ENCODE measurements around the gene ZFP64. TPM values are rescaled to one million over a fixed set of nuclear protein-coding genes. Genes with fewer than 3 reads are reported as not detected.
"Not testable (repeated sequence)": the region's sequence is repeated elsewhere in the genome, so short reads cannot be mapped to it uniquely, and the experiment has no call there.

The ZFP64 gene
- total and polyA plus RNA-seq, 7 donors = 2.5 to 6.5 (median 3.4) TPM

GRCh38 chr20:52137850-52138249, 53.7 kb downstream of the ZFP64 start:
- intact Hi-C loops (cut with DNase I) = no loop called here
- 94 to 99% (median 97%) methylated on average over 4 of the region's 4 CpGs for WGBS, 3 donors
- H3K4me3 ChIP-seq = no peak overlapping the region
- H3K27me3 ChIP-seq (ENCODE audit: insufficient read depth in 3 of 3, low read length in 2 of 3) = no peaks in the 10 kb centered on the region
- no peaks in the 10 kb centered on the region for H3K4me1 ChIP-seq
- no peaks in the 10 kb centered on the region for H3K9me3 ChIP-seq
- H3K36me3 ChIP-seq (ENCODE audit: insufficient read depth in 1 of 2, low read depth in 1 of 2) = no peaks in the 10 kb centered on the region
- TF ChIP-seq, protein P1, sequence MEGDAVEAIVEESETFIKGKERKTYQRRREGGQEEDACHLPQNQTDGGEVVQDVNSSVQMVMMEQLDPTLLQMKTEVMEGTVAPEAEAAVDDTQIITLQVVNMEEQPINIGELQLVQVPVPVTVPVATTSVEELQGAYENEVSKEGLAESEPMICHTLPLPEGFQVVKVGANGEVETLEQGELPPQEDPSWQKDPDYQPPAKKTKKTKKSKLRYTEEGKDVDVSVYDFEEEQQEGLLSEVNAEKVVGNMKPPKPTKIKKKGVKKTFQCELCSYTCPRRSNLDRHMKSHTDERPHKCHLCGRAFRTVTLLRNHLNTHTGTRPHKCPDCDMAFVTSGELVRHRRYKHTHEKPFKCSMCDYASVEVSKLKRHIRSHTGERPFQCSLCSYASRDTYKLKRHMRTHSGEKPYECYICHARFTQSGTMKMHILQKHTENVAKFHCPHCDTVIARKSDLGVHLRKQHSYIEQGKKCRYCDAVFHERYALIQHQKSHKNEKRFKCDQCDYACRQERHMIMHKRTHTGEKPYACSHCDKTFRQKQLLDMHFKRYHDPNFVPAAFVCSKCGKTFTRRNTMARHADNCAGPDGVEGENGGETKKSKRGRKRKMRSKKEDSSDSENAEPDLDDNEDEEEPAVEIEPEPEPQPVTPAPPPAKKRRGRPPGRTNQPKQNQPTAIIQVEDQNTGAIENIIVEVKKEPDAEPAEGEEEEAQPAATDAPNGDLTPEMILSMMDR (IDR thresholded peaks at IDR 0.05) = no peak
- H3K27ac ChIP-seq = no peak overlapping the region
- no peak for ATAC-seq
- DNase-seq = no peak

DNA sequence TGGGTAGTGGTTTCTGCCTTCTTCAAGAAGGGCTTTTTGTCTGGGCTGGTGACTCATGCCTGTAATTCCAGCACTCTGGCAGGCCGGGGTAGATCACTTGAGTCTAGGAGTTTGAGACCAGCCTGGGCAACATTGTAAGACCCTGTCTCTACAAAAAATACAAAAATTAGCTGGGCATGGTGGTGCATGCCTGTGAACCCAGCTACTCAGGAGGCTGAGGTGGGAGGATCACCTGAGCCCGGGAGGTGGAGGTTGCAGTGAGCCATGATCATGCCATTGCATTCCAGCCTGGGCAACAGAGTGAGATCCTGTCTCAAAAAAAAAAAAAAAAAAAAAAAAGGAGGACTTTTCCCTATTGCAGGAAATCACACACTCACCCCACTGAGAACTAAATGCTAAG, 57.9 kb downstream of the ZFP64 start:
- WGBS, 3 donors = 89 to 95% (median 89%) methylated on average over 2 of the region's 2 CpGs
- H3K9me3 ChIP-seq; H3K27me3 ChIP-seq (ENCODE audit: insufficient read depth in 3 of 3, low read length in 2 of 3); H3K27ac ChIP-seq; H3K36me3 ChIP-seq (ENCODE audit: insufficient read depth in 1 of 2, low read depth in 1 of 2); H3K4me3 ChIP-seq; DNase-seq; ATAC-seq; intact Hi-C loops (cut with DNase I); H3K4me1 ChIP-seq: not testable (repeated sequence)

DNA sequence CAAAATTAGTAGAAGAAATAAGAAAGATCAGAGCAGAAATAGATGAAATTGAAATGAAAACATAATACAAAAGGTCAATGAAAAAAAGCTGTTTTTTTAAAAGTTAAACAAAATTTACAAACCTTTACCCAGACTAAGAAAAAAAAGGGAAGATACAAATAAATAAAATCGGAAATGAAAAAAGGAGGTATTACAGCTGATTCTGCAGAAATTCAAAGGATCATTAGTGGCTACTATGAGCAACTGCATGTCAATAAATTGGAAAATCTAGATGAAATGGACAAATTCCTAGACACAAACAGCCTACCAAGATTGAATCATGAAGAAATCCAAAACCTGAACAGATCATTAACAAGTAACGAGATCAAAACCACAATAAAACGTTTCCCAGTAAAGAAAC, 59.2 kb downstream of the ZFP64 start:
- TF ChIP-seq, protein P1 (IDR thresholded peaks at IDR 0.05) = no peak
- no peaks in the 10 kb centered on the region for H3K9me3 ChIP-seq
- H3K4me3 ChIP-seq = no peak overlapping the region
- H3K36me3 ChIP-seq (ENCODE audit: insufficient read depth in 1 of 2, low read depth in 1 of 2) = no peaks in the 10 kb centered on the region
- no peaks in the 10 kb centered on the region for H3K4me1 ChIP-seq
- H3K27ac ChIP-seq = no peak overlapping the region
- intact Hi-C loops (cut with DNase I) = no loop called here
- DNase-seq (no peak), ATAC-seq (no peak)
- no peaks in the 10 kb centered on the region for H3K27me3 ChIP-seq (ENCODE audit: insufficient read depth in 3 of 3, low read length in 2 of 3)
- 75 to 89% (median 88%) methylated on average over 3 of the region's 3 CpGs for WGBS, 3 donors

DNA sequence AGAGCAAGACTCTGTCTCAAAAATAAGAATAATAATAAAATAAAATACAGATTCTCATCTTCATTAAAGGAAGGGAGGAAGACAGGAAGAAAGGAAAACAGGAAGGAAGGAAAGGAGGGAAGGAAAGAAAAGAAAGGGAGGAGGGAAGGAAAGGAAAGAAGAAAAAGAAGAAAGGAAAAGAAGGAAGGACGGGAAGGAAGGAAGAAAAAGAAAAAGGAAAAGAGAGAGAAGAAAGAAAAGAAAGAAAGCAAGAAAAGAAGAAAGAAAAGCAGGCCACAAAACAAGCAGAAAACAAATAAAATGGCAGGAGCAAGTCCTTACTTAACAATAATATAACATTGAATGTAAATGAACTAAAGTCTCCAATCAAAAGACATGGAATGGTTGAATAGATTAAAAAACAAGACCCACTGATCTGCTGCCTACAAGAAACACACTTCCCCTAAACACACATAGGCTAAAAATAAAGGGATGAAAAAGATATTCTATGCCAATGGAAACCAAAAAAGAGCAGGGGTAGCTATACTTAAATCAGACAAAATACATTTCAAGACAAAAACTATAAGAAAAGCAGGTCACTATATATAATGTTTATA, 60.4 kb downstream of the ZFP64 start:
- ATAC-seq = no peak
- TF ChIP-seq, protein P1 (IDR thresholded peaks at IDR 0.05) = no peak
- intact Hi-C loops (cut with DNase I) = no loop called here
- Histone ChIP-seq H3K4me1 (no peaks in the 10 kb centered on the region), H3K27ac (no peak overlapping the region), H3K9me3 (no peaks in the 10 kb centered on the region), H3K36me3 (ENCODE audit: insufficient read depth in 1 of 2, low read depth in 1 of 2) (no peaks in the 10 kb centered on the region), H3K27me3 (ENCODE audit: insufficient read depth in 3 of 3, low read length in 2 of 3) (no peaks in the 10 kb centered on the region), H3K4me3 (no peak overlapping the region)
- 86 to 96% (median 96%) methylated on average over 1 of the region's 1 CpG for WGBS, 3 donors
- no peak for DNase-seq

DNA sequence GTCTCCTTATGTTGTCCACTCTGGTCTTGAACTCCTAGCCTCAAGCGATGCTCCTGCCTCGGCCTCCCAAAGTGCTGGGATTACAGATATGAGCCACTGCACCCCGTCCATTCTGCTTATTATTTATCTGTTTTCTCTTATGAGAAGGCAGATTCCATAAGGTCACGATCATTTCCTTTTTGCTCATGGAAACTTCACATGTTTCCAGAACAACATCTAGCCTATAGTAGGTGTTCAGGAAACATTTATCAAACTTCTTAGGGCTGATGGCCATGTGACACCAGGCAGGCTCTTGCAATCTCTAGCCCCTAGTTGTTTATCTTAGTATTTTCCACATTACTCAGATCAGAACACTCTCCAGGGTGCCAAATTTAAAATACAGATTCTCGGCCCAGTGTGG, 61.2 kb downstream of the ZFP64 start:
- H3K27me3 ChIP-seq (ENCODE audit: insufficient read depth in 3 of 3, low read length in 2 of 3) = no peaks in the 10 kb centered on the region
- ATAC-seq (no peak), DNase-seq (no peak)
- H3K36me3 ChIP-seq (ENCODE audit: insufficient read depth in 1 of 2, low read depth in 1 of 2) = no peaks in the 10 kb centered on the region
- TF ChIP-seq, protein P1 (IDR thresholded peaks at IDR 0.05) = no peak
- 95 to 97% (median 96%) methylated on average over 5 of the region's 5 CpGs for WGBS, 3 donors
- intact Hi-C loops (cut with DNase I) = no loop called here
- no peak overlapping the region for H3K27ac ChIP-seq
- no peaks in the 10 kb centered on the region for H3K4me1 ChIP-seq
- no peaks in the 10 kb centered on the region for H3K9me3 ChIP-seq
- no peak overlapping the region for H3K4me3 ChIP-seq

Measured in psoas muscle (tissue), 8 donors.